KOPT-K1 (cell line): ENCODE measurements around the gene EYA4.

ENCODE experiments used
- H3K27ac ChIP-seq: fragments of 200-600 bp; sonication (generic); 2 replicates; pipeline ENCODE4 v1.5.1; 2016; ENCODE audit warnings: antibody characterized with exemption, mild to moderate bottlenecking, low read depth, low read length; ENCODE audit not compliant: poor library complexity, severe bottlenecking
- H3K36me3 ChIP-seq: fragments of 200-600 bp; sonication (generic); 2 replicates; pipeline ENCODE4 v1.5.1; 2017; ENCODE audit warnings: antibody characterized with exemption, mild to moderate bottlenecking, low read length, moderate library complexity; ENCODE audit not compliant: insufficient read depth
- H3K9me3 ChIP-seq: fragments of 200-600 bp; sonication (generic); 2 replicates; pipeline ENCODE4 v1.5.1; 2017; ENCODE audit warnings: antibody characterized with exemption, low read length, mild to moderate bottlenecking; ENCODE audit not compliant: insufficient read depth, poor library complexity, severe bottlenecking

EYA4 gene

DNA sequence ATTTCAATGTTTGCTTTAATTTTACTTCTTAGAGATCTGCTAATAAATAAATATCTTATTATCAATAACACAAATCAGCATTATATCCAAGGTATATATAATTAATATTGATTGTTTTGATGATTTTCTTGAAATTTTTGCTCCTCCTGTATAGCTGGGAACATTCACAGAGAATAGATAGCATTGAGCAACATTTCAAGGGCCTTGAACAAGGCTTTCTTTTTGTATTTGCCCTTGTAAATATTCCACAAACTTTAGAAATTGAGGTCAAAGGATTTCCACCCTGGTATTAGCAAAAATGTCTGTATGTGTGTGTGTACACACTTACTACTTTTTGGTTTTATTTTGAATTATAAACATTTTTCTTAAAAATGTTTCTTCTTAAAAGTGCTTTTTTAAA is 205.6 kb downstream of the EYA4 start:
- H3K27ac ChIP-seq, result no peak overlapping the region
- H3K36me3 ChIP-seq, result no peaks in the 10 kb centered on the region
- no peaks in the 10 kb centered on the region for H3K9me3 ChIP-seq

DNA sequence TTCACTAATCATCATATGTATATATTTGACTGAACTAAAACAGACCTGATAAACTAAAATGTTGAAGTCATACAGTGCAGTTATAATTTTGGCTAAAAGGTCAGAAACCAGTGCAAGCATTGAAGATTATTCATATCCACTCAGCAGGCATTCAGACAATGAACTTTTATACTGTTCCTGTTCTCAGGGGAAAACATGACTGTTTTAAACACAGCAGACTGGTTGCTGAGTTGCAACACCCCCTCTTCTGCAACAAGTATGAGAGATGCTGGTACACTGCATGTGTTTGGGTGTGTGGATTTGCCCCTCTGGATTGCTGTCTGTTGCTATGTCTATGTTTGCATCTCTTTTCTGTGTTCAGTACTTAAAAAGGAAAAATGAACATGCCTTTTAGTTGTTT is 206.8 kb downstream of the EYA4 start:
- H3K36me3 ChIP-seq, result no peaks in the 10 kb centered on the region
- no peaks in the 10 kb centered on the region for H3K9me3 ChIP-seq
- no peak overlapping the region for H3K27ac ChIP-seq

DNA sequence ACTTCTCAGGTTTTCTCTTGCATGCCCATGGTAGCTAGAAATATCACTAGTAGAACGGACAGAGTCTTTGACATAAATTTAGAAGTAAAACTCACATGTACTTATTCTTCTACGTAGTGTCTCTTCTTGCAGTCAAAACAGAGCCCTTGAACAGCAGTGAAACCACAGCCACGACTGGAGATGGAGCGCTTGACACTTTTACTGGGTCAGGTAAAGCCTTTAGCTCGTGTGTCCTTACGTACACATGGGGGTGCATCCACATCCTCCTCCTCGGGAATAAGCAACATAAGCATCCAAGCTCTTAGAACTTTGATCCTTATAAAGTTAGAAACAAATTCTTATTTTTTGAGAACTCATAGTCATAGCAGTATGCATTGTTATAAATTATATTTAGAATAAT is 215.3 kb downstream of the EYA4 start:
- no peaks in the 10 kb centered on the region for H3K36me3 ChIP-seq
- H3K9me3 ChIP-seq, result no peaks in the 10 kb centered on the region
- no peak overlapping the region for H3K27ac ChIP-seq

DNA sequence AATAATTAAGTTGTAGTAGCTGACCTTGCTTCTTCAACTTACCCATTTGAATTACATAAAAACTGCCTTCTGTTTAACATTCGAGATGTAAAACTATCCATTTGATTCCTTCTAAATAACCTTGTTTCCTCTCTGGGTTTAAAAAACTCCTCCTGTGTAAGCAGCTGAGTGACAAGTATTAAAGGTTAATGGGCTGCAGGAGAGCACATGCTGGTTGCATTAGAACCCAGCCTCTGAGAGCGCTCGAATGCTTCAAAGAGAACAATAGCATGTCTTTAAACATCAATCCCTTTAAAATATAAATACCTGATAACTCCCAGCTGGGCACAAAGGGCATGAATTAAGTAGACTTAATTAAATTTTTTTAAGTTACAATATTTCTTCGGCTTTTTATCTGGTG is 215.8 kb downstream of the EYA4 start:
- Histone ChIP-seq H3K36me3 (no peaks in the 10 kb centered on the region), H3K9me3 (no peaks in the 10 kb centered on the region), H3K27ac (no peak overlapping the region)

DNA sequence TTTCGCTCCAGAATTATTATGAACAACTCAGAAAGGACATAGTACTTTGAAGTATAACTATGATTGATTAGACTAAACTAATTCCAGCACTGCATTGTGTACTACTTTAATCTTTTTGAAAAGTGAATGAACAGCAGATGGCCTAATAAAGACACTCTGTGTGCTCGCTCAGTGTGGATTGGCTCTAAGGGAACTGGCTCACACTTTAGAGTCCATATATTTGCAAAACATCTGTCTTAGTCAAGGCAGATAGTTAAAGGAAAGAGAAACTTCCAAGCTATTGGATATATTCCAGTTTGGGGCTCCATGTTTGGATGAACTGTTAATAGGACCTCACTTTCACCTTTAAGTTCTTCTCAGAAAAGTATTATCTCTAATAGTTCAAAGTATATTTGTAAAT is 218.9 kb downstream of the EYA4 start:
- no peak overlapping the region for H3K27ac ChIP-seq
- no peaks in the 10 kb centered on the region for H3K9me3 ChIP-seq
- H3K36me3 ChIP-seq, result no peaks in the 10 kb centered on the region

DNA sequence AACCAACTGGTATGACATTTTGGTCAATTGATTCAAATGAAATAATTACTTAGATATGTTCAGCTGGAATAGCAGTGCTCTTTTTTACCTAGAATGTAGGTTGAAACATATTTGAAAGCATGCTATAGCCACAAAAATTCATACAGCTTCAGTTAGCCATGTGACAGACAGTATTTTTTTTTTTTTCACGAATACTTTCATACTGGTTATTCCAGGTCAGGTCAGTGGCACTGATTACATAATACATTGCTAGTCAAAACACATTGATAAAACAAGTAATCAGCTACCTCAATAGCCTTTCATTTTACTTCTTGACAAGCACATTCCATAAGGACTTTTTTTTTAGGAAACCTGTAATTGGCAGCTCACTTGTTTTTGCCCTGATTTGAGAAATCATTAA is 222.6 kb downstream of the EYA4 start:
- Histone ChIP-seq H3K9me3 (no peaks in the 10 kb centered on the region), H3K36me3 (no peaks in the 10 kb centered on the region), H3K27ac (no peak overlapping the region)

DNA sequence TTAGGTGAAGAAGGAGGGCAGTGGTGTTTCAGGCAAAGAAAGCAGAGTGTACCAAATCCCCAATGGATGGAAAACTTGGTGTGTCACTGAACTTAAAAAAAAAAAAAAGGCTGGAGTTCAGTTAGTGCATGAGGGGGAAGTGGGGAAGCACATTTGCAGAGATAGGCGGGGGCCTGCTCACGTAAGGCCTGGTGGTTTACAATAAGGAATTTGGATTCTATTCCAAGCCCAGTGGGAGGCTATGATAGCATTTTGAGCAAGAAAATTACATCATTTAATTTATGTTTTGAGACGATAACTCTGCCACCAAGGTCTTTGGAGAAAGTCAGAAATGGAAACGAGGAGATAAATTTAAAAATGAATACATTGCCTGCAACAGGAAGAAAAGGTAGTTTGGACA is 225.5 kb downstream of the EYA4 start:
- no peaks in the 10 kb centered on the region for H3K9me3 ChIP-seq
- no peaks in the 10 kb centered on the region for H3K36me3 ChIP-seq
- H3K27ac ChIP-seq, result no peak overlapping the region

DNA sequence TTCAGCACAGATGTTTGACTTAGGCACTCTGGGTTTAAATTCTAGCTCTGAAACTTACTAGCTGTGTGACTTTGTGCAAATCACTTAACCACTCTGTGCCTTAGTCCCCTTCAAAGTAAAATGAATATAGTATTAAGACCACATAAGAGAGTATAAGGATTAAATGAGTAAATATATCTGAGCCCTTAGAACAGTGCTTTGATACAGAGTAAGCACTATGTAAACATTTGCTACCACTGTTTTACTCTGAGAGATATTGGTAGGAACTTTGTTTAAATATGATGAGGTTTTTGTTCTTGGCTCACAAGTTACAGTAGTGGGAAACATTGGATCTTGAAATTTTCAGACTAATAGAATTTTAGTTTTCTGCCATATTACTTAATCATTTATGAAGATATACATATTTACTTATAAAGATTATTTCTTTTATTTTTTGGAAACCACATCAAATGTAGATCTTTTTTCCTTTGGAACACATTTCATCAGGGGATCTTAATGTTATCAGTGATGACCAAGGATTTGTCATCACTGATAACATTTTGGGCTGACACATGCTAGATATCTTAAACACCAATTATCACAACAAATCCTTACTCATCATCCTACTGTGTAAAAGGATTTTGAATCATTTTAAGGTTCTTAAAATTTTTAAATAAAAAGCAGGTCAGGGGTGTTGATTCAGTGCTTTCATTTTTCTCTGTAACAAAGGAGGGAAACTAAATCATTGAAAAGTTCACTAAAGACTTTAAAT is 226.2 kb downstream of the EYA4 start:
- Histone ChIP-seq H3K9me3 (no peaks in the 10 kb centered on the region), H3K27ac (no peak overlapping the region), H3K36me3 (no peaks in the 10 kb centered on the region)

DNA sequence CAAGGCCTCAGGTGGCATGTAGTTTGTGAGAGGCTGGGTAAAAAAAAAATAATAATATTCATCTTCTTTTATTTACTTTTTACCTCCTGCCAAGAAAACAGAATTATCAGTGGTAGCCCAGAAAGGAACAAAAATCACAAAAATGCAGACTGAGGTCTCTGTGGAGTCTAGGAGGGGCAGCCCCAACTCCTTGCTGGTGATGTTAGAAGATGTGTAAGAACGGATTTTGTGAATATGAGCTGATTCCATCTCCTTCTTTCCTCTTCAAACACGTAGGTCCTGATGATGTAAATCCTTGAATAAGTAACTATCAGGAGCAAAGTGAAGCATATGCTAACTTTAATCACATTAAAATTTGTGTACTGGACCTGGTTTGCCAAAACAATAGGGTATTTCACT is 226.8 kb downstream of the EYA4 start:
- no peak overlapping the region for H3K27ac ChIP-seq
- H3K36me3 ChIP-seq, result no peaks in the 10 kb centered on the region
- no peaks in the 10 kb centered on the region for H3K9me3 ChIP-seq

DNA sequence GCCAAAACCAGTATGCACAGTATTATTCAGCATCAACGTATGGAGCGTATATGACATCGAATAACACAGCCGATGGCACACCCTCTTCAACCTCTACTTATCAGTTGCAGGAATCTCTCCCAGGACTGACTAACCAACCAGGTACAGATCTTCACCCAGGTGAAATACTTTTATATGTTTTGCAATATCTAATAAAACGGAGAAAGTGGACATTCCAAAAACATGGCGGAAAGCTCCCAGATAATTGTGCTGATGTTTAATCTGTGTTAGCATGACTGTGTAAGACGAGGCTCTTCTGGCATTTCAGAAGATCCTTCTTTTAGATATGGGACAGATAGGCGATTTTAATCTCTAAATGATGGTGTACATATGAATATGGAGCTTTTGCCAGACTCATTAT is 227.4 kb downstream of the EYA4 start:
- Histone ChIP-seq H3K9me3 (no peaks in the 10 kb centered on the region), H3K36me3 (no peaks in the 10 kb centered on the region), H3K27ac (no peak overlapping the region)

DNA sequence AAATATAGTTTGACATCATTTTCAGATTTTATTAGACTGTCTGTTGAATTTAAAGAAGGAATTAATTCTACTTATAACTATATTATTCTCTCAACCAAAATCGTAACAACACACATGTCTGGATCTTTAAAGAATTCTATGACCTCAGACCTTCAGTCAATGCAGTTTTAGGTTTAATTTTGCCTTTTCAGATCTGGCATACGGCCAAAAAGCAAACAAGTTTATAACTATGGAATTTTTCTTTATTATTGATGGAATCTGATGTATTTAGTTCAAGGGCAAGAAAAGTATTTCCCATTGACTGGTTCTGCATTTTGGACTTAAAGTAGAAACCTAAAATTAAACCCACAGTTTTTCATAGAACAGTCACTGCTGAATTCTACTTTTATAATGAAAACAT is 233.4 kb downstream of the EYA4 start:
- Histone ChIP-seq H3K9me3 (no peaks in the 10 kb centered on the region), H3K36me3 (no peaks in the 10 kb centered on the region), H3K27ac (no peak overlapping the region)

DNA sequence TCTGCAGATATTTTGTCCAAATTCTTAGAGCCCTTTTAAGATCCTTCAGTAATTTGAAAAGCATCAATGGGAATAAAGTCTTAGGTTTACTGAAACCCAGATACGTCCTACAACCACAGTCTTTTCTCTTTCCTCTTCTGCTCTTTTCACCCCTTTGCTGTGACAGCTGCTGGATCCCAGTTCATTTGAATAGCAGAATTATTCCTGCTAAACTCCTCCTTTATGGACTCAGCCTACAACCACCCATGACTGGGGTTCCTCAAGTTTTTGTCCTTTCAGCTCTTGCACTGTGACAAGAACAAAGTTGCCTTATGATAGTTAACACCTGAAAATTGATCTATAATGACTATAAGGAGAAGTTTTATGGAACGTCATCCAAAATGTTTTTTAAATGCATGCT is 237.5 kb downstream of the EYA4 start:
- Histone ChIP-seq H3K36me3 (no peaks in the 10 kb centered on the region), H3K27ac (no peak overlapping the region), H3K9me3 (no peaks in the 10 kb centered on the region)

DNA sequence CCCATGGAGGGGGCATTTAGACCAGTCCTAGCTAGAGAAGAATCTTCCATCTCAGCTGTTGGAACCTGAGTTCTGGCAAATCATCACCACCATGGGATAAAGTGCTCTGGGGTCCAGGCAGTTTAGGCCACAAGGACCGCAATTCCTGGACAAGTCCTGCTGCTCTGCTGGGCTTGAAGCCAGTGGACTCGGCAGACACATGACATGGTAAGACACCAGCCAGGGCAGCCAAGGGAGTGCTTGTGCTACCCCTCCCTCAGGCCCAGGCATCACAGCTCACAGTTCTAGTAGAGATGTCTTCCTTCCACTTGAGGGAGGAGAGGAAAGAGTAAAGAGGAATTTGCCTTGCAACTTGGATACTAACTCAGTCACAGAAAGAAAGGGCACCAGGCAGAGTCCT is 246.0 kb downstream of the EYA4 start:
- Histone ChIP-seq H3K27ac (no peak overlapping the region), H3K9me3 (no peaks in the 10 kb centered on the region), H3K36me3 (no peaks in the 10 kb centered on the region)

DNA sequence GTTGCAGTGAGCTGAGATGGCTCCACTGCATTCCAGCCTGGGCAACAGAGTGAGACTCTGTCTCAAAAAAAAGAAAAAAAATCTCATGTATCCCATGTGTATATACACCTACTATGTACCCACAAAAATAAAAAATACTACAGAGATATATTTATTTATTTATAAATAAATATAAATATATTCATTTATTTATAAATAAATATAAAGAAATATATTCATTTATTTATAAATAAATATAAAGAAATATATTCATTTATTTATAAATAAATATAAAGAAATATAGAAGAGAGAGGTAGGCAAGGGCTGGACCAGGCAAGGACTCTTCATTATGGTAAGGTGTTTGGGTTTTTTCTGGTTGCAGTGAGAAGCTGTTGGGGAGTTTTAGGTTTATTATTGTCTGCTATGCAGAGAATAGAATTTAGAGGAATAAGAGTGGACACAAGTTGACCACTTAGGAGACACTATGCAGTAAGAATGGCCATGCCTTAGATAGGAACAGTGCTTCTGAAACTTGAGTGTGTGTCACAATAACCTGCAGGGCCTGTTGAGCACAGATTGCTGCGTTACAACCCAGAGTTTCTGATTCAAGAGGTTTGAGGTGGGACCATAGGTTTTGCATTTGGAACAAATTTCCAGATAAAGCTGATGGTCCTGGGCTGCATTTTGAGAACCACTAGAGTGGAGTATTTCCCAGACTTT is 254.2 kb downstream of the EYA4 start:
- H3K36me3 ChIP-seq, result no peaks in the 10 kb centered on the region
- H3K27ac ChIP-seq, result no peak overlapping the region
- no peaks in the 10 kb centered on the region for H3K9me3 ChIP-seq

DNA sequence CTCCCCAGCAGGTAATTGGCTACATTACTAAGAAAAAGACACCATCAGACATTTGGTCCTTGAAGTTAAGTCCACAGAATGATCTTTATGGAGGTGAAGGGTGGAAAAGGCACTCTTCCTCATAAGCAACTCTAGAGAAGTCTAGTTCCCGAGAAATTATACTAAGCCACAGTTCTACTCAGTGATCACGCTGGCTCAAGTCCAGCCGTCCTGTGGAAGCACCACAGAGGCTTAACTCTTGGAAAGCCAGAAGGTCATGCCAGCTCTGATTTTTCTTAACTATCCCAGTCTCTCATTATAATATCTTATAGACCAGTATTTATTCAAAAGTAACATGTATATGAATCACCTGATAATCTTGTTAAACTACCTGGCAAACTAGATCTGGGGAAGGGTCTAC is 258.5 kb downstream of the EYA4 start:
- Histone ChIP-seq H3K36me3 (no peaks in the 10 kb centered on the region), H3K27ac (no peak overlapping the region), H3K9me3 (no peaks in the 10 kb centered on the region)

DNA sequence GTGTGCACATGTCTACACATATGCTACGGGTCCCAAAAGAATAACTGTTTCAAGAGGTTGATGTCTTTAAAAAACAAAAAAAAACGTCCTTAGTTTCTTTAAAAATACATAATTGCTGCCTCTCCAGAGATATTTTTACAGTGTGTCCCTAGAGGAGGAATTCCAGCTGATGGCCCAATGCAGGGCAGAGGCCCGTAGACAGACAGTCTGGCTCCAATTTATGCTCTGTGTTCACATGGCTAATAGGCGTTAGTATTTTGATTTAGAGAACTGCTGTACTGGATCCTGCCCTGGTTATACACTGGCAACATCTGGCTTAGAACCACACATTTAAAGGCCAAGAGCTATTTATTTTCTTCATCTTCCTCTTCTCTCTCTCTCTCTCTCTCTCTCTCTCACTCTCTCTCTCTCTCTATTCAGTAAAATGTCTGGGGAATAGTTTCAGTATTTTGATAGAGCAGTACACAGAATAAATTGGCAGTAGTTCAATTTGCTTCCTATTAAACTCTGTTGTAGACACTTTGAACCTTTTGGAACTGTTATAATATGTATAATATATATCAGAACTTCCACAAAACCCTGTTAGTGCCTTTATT is 260.6 kb downstream of the EYA4 start:
- Histone ChIP-seq H3K36me3 (no peaks in the 10 kb centered on the region), H3K27ac (no peak overlapping the region), H3K9me3 (no peaks in the 10 kb centered on the region)
